ENCODE data around the gene SLC38A6. TPM values are rescaled to one million over a fixed set of nuclear protein-coding genes. Genes with fewer than 3 reads are reported as not detected.

Gene SLC38A6
- total RNA-seq, 6 experiments from 2014 or later, result 9.7 to 13.8 (median 11.1) TPM

GRCh38 chr14:60989599-60989998 is 8.6 kb downstream of the SLC38A6 start:
- no peak overlapping the region for H3K27ac Mint-ChIP-seq
- TF ChIP-seq CTCF (IDR thresholded peaks at IDR 0.05), result no peak
- no peaks in the 10 kb centered on the region for H3K9me3 Mint-ChIP-seq
- H3K27me3 Mint-ChIP-seq (ENCODE audit: insufficient read depth), result 0 out of 2 replicates have a peak, but pooled peaks cover 1% of the 10 kb centered on the region
- no peak for DNase-seq
- peaks cover 13% of the 10 kb centered on the region for H3K36me3 Mint-ChIP-seq (ENCODE audit: low read depth)
- H3K4me1 Mint-ChIP-seq (ENCODE audit: low read depth), result no peaks in the 10 kb centered on the region
- H3K4me3 Mint-ChIP-seq, result no peak overlapping the region

- Mint-ChIP-seq H3K9me3 (no peaks in the 10 kb centered on the region), H3K27me3 (ENCODE audit: insufficient read depth) (no peaks in the 10 kb centered on the region), H3K36me3 (ENCODE audit: low read depth) (peaks cover 5% of the 10 kb centered on the region; the same call in 1 of the 2 replicates), H3K4me1 (ENCODE audit: low read depth) (peaks cover 13% of the 10 kb centered on the region), H3K27ac (no peak overlapping the region), H3K4me3 (no peak overlapping the region)
- no peak for DNase-seq
- TF ChIP-seq CTCF (IDR thresholded peaks at IDR 0.05), result no peak
Measured at GRCh38 chr14:60998617-60999016, 17.6 kb downstream of the SLC38A6 start.

- Mint-ChIP-seq H3K9me3 (no peaks in the 10 kb centered on the region), H3K4me3 (no peak overlapping the region), H3K27me3 (ENCODE audit: insufficient read depth) (no peaks in the 10 kb centered on the region), H3K36me3 (ENCODE audit: low read depth) (peaks cover 9% of the 10 kb centered on the region; the same call in 1 of the 2 replicates), H3K4me1 (ENCODE audit: low read depth) (peaks cover 17% of the 10 kb centered on the region), H3K27ac (no peak overlapping the region)
- TF ChIP-seq CTCF (IDR thresholded peaks at IDR 0.05), result no peak
- no peak for DNase-seq
Measured at GRCh38 chr14:60999536-60999935, 18.5 kb downstream of the SLC38A6 start.

GRCh38 chr14:61003571-61003970 is 22.5 kb downstream of the SLC38A6 start:
- Mint-ChIP-seq H3K36me3 (ENCODE audit: low read depth) (peaks cover 5% of the 10 kb centered on the region; the same call in 1 of the 2 replicates), H3K4me1 (ENCODE audit: low read depth) (peaks cover 17% of the 10 kb centered on the region), H3K9me3 (no peaks in the 10 kb centered on the region), H3K4me3 (no peak overlapping the region), H3K27me3 (ENCODE audit: insufficient read depth) (no peaks in the 10 kb centered on the region), H3K27ac (peak overlapping the region; percentile 42; the same call in 1 of the 2 replicates)
- TF ChIP-seq CTCF (IDR thresholded peaks at IDR 0.05), result no peak
- DNase-seq, result peak; percentile 38

- TF ChIP-seq CTCF (IDR thresholded peaks at IDR 0.05), result no peak
- Mint-ChIP-seq H3K9me3 (no peaks in the 10 kb centered on the region), H3K4me1 (ENCODE audit: low read depth) (peaks cover 9% of the 10 kb centered on the region), H3K27ac (no peak overlapping the region), H3K27me3 (ENCODE audit: insufficient read depth) (no peaks in the 10 kb centered on the region), H3K4me3 (no peak overlapping the region), H3K36me3 (ENCODE audit: low read depth) (no peaks in the 10 kb centered on the region)
- no peak for DNase-seq
Measured at GRCh38 chr14:61019537-61019936, 38.5 kb downstream of the SLC38A6 start.
